Jurkat, Clone E6-1 (cell line): ENCODE data around the gene HAUS8.
"Not testable (repeated sequence)": the region's sequence is repeated elsewhere in the genome, so short reads cannot be mapped to it uniquely, and the experiment has no call there.

Experiments used
- DNase-seq: peaks from one replicate; pipeline ENCODE4 v3.0.0-alpha.2; 2011; ENCODE audit warnings: low read depth, low spot score
- H3K4me3 ChIP-seq: 2 replicates; pipeline ENCODE4 v1.5.1; 2011; ENCODE audit warnings: mild to moderate bottlenecking, low read length, control low read depth, moderate library complexity

HAUS8 gene

GRCh38 chr19:17049711-17050280 lies 25.5 kb downstream of the HAUS8 start:
- no peak for DNase-seq
- H3K4me3 ChIP-seq: no peak overlapping the region

GRCh38 chr19:17048885-17049453 lies 26.3 kb downstream of the HAUS8 start:
- H3K4me3 ChIP-seq: no peak overlapping the region
- DNase-seq: no peak

GRCh38 chr19:17045907-17046502 lies 29.2 kb downstream of the HAUS8 start:
- no peak for DNase-seq
- no peak overlapping the region for H3K4me3 ChIP-seq

DNA sequence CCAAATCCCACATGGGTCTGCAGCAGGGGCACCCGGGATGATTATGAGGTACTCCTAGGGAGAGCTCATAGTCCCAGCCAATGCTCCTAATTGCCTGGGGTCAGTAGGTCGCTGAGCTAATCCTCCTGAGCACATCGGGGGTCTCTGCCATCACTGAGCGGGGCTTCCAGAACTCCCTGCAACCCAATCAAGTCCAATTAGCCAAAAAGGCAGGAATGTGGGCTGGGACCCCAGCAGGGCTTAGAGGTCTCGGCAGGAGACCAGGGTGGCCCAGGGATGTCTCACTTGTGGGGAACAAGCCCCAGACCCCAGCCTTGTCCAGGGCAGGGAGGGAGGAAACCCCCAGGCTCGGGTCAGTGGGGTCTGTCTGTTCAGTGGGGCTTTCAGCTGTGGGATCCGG lies 31.5 kb downstream of the HAUS8 start:
- no peak for DNase-seq
- H3K4me3 ChIP-seq: no peak overlapping the region

GRCh38 chr19:17041976-17042375 lies 33.3 kb downstream of the HAUS8 start:
- H3K4me3 ChIP-seq: no peak overlapping the region
- no peak for DNase-seq

- no peak for DNase-seq
- H3K4me3 ChIP-seq: no peak overlapping the region
Measured at GRCh38 chr19:17037966-17038500, 37.2 kb downstream of the HAUS8 start.

- no peak overlapping the region for H3K4me3 ChIP-seq
- no peak for DNase-seq
Measured at GRCh38 chr19:17037184-17037583, 38.1 kb downstream of the HAUS8 start.

GRCh38 chr19:17036640-17037039 lies 38.6 kb downstream of the HAUS8 start:
- H3K4me3 ChIP-seq: no peak overlapping the region
- DNase-seq: no peak

GRCh38 chr19:17035842-17036424 lies 39.3 kb downstream of the HAUS8 start:
- no peak for DNase-seq
- no peak overlapping the region for H3K4me3 ChIP-seq

- DNase-seq: no peak
Measured at GRCh38 chr19:17031741-17032140, 43.5 kb downstream of the HAUS8 start.

GRCh38 chr19:17027535-17027975 lies 47.7 kb downstream of the HAUS8 start:
- H3K4me3 ChIP-seq: no peak overlapping the region
- no peak for DNase-seq

More at GRCh38 chr19:17031741-17032140, 43.5 kb downstream of the HAUS8 start:
- no peak overlapping the region for H3K4me3 ChIP-seq

DNA sequence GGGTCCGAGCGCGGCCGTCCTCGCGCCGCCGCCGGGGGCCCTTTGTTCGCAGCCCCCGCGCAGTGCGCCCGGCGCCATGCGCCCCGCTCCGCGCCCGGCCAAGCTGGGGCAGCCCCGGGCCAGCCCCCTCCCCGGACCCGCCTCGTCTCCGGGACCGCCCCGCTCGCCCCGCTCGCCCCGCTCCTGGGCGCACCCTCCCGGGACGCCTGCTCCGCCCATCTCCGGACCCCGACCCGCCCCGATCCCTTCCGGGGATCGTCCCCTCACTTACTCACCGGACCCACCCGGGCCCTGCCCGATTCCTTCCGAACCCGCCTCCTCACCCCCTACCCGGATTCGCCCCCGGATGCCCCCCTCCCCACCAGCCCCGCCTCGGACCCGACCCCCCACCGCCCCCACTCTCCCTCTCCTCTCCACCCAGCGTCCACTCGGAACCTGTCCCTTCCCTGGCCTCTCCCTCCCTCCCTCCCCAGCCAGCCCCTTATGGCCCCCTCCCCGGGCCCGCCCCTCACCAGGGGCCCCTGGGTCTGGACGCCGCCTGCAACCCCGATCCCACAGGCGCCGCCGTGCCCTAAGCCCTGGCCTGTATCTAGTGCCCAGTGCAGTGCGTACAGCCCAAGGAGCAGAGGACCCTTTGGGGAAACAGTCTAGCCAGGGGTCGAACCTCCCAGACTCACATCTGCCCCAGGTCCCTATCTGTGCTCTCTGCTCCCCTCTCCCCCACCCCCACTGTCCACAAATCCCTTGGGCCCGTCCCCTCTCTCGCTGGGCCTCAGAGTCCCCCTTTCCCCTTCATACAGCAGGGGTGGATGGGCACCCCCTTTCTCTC lies 48.3 kb downstream of the HAUS8 start, which contains the start of gene CPAMD8:
TSS of gene CPAMD8 (minus strand) at position 105 of the 829 bp plus-strand sequence. CDS start 168 bp downstream, outside the sequence.
- no peak within 1 kb of the TSS for H3K4me3 ChIP-seq
- DNase-seq: no peak

DNA sequence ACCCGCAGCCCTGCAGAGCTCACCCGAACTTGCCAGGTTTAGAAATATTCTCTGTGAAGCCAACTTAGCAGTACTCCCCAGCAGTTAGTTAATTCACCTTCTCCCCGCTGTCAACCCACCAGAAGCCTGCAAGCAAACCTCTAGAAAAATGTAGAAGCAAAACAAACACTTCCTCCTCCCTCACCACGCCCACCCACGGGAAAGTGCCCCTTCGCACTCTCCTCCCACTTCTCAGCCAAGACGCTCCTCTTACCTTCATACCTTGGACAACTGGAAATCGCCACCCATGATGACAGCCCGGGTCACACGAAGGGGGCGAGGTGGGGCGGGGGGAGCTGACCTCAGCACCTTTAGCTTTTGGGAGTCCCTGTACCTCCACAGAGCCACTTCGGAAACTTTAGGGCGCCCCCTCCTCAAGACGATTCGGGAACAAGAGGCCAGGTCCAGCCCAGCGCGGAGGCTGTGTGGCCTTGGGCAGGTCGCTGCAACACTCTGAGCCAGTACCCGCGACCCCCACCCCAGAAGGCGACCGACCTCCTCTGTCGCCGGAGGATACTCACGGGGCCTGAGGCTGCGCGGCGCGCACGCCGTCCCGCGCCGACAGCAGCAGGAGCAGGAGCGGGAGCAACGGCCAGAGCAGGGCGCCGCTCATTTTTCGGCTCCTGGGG lies 49.1 kb downstream of the HAUS8 start:
- H3K4me3 ChIP-seq: no peak overlapping the region
- no peak for DNase-seq

DNA sequence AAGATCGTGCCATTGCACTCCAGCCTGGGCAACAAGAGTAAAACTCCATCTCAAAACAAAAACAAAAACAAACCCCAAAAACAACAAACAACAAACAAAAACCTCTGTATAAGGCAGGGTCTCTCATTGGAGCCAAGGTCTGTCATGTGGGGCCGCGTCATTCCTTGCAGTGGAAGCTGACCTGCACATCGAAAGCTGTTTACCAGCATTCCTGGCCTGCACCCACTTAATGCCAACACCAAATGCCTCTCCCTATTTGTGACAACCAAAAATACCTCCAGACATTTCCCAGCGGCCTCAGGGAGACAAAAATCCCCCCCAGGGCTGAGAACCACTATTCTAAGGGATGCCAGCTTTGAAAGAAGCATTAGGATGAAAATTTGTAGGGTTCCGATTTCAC lies 49.9 kb downstream of the HAUS8 start:
- DNase-seq: no peak
- no peak overlapping the region for H3K4me3 ChIP-seq

DNA sequence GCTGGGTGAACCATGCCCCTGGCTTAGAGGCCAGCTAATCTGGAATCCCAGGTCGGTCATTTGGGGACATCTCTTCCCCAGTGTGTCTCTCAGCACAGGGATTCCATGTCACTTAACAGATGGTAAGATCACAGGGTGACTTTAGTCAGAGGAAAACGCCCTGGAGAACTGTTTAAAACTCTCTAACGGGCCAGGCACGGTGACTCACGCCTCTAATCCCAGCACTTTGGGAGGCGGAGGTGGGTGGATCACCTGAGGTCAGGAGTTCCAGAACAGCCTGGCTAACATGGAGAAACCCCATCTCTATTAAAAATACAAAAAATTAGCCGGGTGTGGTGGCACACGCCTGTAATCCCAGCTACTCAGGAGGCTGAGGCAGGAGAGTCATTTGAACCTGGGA lies 50.3 kb downstream of the HAUS8 start:
- H3K4me3 ChIP-seq: not testable (repeated sequence)

DNA sequence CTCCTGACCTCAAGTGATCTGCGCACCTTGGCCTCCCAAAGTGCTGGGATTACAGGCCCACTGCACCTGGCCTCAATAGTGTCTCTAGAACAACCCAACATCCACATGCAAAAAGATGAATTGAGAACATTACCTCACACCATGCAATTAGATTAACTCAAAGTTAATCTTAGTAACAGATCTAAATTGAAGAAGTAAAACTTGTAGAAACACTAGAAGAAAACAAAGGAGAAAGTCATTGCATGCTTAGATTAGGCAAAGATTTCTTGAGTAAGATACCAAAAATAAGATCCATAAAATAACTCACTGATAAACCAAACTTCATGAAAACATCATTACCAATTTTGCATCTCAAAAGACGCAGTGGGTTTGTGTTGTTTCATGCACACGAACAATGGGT lies 51.4 kb downstream of the HAUS8 start:
- no peak for DNase-seq
- no peak overlapping the region for H3K4me3 ChIP-seq

More for the DNA sequence above, 50.3 kb downstream of the HAUS8 start:
- not testable (repeated sequence) for DNase-seq

DNA sequence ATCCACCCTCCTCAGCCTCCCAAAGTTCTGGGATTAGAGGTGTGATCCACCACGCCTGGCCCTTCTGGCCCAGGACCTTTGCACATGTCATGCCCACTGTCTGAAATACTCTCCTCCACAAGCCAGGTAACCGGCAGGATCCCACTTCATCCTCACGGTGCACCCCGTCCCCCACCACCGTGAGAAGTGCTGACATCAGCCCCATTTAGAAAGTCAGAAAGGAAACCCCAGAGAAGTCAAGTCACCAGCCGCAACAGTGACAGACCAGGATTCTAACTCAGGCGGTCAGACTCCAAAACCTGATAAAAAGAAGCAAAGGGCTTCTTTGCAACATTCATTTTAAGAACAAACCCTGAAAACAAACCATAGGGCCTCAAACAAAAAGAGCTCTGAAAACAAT lies 52.5 kb downstream of the HAUS8 start:
- DNase-seq: no peak
- no peak overlapping the region for H3K4me3 ChIP-seq

DNA sequence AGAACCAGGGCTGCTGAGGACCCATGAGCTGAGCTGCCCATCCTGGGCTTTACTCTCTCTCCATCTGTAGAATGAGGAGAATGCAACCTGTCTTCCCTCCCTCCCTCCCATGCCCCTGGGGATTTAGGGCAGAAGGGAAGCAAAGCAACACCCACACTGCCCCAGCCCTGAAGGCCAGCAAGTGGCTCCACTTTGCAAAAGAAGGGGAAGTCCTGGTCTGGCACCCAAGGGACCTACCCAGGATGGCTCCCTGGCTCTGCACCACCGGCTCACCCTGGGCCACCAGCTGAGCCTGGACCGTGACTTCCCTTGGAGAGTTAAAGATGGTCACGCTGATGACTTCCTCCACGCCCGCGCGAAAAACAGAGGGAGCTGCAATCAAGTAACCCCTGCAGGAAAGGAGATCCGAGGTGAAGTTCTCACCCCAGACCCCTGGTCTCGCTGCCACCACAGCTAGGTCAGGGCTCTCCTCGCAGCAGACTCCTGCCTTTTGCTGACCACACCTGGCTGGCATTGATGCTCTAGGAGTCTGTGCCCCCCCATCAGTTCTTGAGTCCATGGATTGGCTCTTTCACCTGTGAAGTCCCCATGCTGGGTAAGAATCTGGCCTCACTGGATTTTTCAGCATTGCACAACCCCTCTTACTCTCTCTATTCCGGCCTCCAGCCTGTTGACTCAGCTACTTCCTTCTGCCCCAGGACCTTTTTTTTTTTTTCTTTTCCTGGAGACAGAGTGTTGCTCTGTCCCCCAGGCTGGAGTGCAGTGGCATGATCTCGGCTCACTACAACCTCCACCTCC lies 53.3 kb downstream of the HAUS8 start:
- no peak for DNase-seq

More for the DNA sequence above, 53.3 kb downstream of the HAUS8 start:
- no peak overlapping the region for H3K4me3 ChIP-seq
